Stomach smooth muscle (tissue), 2 donors: Measurements from ENCODE around the gene FNDC3B.
A peak's percentile ranks its signal among the peaks of the same experiment; 100 is the strongest.

Source experiments
- H3K27ac ChIP-seq: one replicate; pipeline ENCODE4 v1.7.0; 2013; ENCODE audit warnings: mild to moderate bottlenecking, low read length, inconsistent platforms
- H3K27me3 ChIP-seq, 2 donors: one replicate each; pipeline ENCODE4 v1.7.0; 2013; ENCODE audit warnings: low read length in 2 of 2; ENCODE audit not compliant: insufficient read depth in 2 of 2, control insufficient read depth in 1 of 2
- H3K36me3 ChIP-seq, 2 donors: one replicate each; pipeline ENCODE4 v1.7.0; 2013; ENCODE audit warnings: low read length in 2 of 2; ENCODE audit not compliant: control insufficient read depth in 2 of 2, insufficient read depth in 2 of 2
- H3K4me1 ChIP-seq: one replicate; pipeline ENCODE4 v1.7.0; 2013; ENCODE audit warnings: low read length; ENCODE audit not compliant: control insufficient read depth, insufficient read depth
- H3K4me3 ChIP-seq, 2 donors: one replicate each; pipeline ENCODE4 v1.7.0; 2013; ENCODE audit warnings: low read length in 2 of 2
- H3K9ac ChIP-seq, 2 donors: one replicate each; pipeline ENCODE4 v1.7.0; 2013; ENCODE audit warnings: low read length in 2 of 2, mild to moderate bottlenecking in 1 of 2
- H3K9me3 ChIP-seq, 2 donors: one replicate each; pipeline ENCODE4 v1.7.0; 2013; ENCODE audit warnings: low read length in 2 of 2; ENCODE audit not compliant: control insufficient read depth in 2 of 2
- donor health status: healthy.
- donor health status: Pancreatic carcinoma.

Gene FNDC3B

DNA sequence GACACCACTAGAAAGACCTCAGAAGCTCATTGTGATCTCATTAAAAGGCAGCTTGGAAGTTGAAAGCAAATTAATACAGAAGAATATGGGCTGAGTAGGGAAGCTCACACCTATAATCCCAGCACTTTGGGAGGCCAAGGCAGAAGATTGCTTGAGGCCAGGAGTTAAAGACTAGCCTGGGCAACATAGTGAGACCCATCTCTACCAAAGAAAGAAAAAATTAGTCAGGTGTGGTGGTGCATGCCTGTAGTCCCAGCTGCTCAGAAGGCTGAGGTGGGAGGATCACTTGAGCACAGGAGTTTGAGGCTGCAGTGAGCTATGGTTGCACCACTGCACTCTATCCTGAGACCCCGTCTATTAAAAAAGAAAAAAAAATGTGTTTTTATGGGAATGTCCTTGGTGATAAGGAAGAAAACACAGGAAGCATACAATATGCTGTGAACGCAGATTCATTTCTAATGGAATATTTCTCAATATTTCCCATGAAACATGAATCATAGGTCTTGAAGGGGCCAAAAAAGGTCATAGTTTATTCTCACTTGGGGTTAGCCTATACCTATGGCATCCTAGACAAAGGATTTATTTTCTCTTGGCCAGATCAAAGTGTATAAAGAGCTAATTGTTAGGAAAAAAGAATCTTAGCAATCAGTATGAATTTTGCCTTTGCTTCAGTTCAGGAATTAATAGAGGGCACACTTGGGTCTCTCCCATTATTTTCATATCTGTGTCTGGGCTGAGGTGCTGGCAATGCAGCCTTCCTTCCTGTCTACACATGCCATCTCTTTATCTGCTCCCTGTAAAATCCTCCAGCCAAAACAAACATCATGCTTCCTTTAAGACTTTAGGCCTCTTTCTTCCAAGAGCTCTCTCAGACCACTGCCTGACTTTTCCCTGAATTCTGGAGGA lies 98.2 kb downstream of the FNDC3B start:
- Histone ChIP-seq H3K4me3 (no peak overlapping the region), H3K9me3 (no peaks in the 10 kb centered on the region), H3K36me3 (no peaks in the 10 kb centered on the region), H3K9ac (no peak overlapping the region), H3K27ac (no peak overlapping the region), H3K27me3 (no peaks in the 10 kb centered on the region), H3K4me1 (peaks cover 32% of the 10 kb centered on the region)

DNA sequence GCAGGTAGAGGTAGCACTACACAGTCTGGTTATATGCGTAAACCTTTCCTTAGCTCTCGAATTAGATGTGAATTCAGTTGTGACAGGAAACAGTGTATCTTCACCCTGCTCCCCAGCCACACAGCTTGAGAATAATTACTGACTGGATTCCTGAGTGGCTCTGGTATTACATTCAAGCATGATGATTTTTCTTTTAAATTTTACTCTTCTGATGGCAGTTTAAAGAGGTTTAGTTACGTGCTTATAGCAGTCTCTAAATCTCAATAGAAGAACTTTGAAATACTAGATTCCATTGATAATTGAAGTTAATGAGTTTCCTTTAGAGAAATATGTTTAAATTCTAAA lies 98.8 kb downstream of the FNDC3B start:
- no peaks in the 10 kb centered on the region for H3K27me3 ChIP-seq
- H3K27ac ChIP-seq, result no peak overlapping the region
- peaks cover 34% of the 10 kb centered on the region for H3K4me1 ChIP-seq
- H3K36me3 ChIP-seq, result no peaks in the 10 kb centered on the region
- no peaks in the 10 kb centered on the region for H3K9me3 ChIP-seq
- no peak overlapping the region for H3K4me3 ChIP-seq
- no peak overlapping the region for H3K9ac ChIP-seq

DNA sequence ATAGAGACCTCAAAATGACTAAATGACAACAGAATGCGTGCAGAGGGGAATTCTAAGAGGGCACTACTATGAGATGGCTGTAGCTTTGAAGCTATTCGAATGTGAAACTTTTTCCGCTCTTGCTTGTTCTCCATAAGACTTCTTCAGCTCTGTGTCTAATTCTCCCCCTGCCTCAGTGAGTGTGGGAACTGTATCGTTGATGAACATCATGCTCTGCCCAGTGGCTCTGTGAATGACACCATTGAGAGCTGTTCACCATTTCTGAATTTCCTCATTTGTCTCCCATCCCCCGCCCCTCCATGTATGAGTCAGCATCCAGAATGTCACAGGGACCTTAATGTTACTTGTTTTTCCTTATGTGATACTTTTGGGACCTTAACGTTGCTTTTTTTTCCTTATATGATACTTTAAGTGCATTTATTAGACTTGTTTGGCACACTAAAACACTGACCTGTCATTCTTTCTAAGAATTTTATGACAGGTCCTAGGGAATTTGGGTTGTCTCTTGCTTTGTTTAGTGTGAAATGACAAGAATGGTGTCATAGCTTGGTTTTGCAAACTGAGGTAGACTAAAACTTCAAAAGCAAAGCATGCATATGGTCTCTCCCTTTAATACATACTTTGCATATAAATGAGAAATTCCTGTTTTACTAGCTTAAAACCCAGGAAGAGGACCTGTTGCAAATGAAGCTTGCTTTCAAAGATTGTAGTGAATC lies 99.6 kb downstream of the FNDC3B start:
- H3K4me3 ChIP-seq, result no peak overlapping the region
- no peaks in the 10 kb centered on the region for H3K36me3 ChIP-seq
- peaks cover 34% of the 10 kb centered on the region for H3K4me1 ChIP-seq
- H3K27me3 ChIP-seq, result no peaks in the 10 kb centered on the region
- H3K9ac ChIP-seq, result no peak overlapping the region
- no peaks in the 10 kb centered on the region for H3K9me3 ChIP-seq
- H3K27ac ChIP-seq, result no peak overlapping the region

DNA sequence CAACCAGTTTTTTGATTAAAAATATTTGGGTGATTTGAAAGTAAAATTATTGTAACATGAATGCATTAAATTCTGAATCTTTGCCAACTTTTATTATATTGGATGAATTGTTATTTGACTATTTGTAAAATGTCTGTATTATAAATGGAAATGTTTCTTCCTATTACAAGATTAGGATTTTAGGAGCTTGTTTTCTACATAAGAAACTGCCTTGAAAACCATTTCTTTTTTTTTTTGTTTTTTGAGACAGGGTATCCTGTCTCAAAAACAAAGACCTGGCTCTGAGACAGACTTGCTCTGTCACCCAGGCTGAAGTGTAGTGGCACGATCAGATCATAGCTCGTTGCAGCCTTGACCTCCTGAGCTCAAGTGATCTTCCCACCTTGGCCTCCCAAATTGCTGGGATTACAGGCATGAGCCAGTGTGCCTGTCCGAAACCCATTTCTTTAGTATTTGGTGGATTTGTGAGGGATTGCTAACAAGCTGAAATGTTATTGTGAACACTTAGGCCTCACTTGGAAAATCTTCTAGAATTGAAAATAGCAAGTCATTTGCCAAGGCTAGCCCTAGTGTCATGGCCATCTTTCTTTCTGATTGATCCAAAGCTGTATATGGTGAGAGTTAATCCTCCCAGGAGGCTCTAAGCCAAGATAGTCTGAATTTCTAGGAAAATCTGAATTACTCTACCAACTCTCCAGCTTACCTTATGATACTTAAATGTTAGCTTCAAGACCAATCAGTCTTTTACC lies 100.3 kb downstream of the FNDC3B start:
- no peak overlapping the region for H3K4me3 ChIP-seq
- peaks cover 34% of the 10 kb centered on the region for H3K4me1 ChIP-seq
- peak overlapping the region in 1 of 2 donors; percentile 2 for H3K9ac ChIP-seq

DNA sequence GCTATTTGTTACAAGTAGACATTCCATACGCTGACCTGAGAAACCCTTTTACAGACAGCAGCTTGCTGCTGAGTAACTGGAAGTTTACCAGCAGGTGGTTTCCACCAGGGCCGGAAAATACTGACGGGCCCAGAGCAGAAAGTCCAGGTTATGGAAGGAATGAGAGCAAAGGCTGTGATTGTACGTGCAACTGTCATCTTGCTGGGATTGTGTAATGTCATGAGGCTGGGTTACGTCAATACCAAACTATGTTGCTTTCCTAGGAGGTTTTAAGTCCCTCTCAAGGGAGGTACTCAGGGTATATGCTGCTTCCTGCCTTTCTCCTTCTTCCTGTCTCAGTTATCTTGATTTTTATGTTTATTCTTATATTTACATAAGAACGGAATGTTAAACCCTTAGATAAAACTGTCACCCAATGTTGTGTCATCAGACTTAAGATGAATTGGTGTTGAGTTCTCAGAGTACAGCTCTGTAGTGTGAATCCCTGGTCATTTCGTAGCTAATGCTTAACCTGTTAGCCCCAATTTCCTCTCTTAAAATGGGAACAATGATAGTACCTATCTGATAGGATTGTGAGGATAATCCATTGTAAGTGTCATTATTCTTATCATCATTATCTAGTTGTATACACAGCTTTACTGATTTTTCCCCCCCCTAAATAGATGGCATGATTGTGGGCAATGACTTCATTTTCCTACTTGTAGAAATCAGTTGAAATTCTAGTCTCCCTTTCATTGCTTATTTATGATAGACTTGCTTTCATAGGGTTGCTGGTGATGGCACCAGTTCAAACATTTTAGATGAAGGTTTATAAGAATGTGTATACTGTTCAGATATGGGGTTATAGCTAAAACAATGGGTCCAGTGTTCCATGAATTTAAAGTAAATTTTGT lies 101.4 kb downstream of the FNDC3B start:
- no peaks in the 10 kb centered on the region for H3K27me3 ChIP-seq
- peaks cover 34% of the 10 kb centered on the region for H3K4me1 ChIP-seq
- H3K27ac ChIP-seq, result peak overlapping the region; percentile 13
- H3K36me3 ChIP-seq, result no peaks in the 10 kb centered on the region
- H3K4me3 ChIP-seq, result peak overlapping the region; percentile 6 to 44
- H3K9me3 ChIP-seq, result no peaks in the 10 kb centered on the region
- H3K9ac ChIP-seq, result peak overlapping the region in 1 of 2 donors; percentile 2

More for the DNA sequence above, 100.3 kb downstream of the FNDC3B start:
- no peaks in the 10 kb centered on the region for H3K27me3 ChIP-seq
- peak overlapping the region; percentile 13 for H3K27ac ChIP-seq
- H3K9me3 ChIP-seq, result no peaks in the 10 kb centered on the region
- H3K36me3 ChIP-seq, result no peaks in the 10 kb centered on the region

DNA sequence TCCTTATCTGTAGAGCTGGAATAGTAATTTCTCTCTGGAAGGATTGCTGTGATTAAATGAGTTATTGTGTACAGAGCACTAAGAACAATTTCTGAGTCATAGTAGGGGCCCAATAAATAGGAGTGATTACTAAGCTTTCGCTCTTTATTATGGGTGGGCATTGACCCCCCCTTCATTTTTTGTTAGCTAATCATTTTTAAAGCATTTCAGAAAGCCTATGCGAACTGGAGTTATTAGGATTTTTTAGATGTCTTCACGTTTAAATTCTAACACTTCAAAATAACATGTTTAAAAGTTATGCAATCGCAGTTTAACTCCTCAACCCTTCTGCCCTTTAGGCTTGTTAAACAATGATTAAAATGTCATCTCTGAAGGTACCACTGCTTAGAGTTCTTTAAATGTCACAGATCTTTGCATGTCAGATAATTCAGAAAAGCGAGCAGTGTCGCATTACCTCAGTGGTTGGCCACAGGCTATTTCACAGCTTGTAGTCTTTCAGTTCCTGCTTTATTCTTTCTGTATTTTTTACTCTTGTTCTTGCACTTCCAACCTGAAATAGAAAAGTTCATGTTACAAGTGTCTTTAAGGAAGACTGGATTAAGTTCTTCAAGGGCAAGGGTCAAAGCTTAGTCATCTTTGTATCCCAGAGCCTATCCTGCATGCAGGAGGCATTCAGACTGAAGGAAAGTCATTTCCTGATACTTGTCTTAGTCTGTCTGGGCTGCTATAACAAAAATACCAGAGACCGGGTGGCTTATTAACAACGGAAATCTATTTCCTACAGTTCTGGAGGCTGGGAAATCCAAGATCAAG lies 102.9 kb downstream of the FNDC3B start:
- no peaks in the 10 kb centered on the region for H3K9me3 ChIP-seq
- no peaks in the 10 kb centered on the region for H3K36me3 ChIP-seq
- no peaks in the 10 kb centered on the region for H3K27me3 ChIP-seq
- H3K4me3 ChIP-seq, result no peak overlapping the region
- H3K27ac ChIP-seq, result no peak overlapping the region
- no peak overlapping the region for H3K9ac ChIP-seq
- peaks cover 34% of the 10 kb centered on the region for H3K4me1 ChIP-seq

DNA sequence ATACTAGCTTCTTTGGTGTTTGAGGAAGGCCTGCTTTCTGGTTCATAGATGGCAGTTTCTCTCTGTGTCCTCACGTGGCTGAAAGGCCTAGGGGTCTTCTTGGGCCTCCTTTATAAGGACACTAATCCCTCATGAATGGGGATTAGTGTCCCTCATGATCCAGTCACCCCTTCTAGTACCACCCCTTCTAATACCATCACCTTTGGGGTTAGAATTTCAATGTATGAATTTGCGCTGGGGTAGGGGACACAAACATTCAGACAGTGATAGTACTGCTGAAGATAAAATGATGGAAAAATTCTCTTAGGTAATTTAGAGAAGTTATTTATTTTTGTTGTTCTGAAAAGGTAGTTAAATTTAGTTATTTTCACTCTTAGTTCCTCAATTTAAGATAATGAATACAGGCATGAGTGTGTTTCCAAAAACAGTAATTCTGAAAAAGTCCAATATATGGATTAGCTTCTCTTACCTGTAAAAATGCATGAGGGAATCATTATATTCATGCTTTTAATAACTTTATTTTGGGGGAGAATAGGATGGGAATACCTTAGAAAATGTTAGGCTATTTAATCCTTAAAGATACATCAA lies 103.6 kb downstream of the FNDC3B start:
- Histone ChIP-seq H3K36me3 (no peaks in the 10 kb centered on the region), H3K9ac (no peak overlapping the region), H3K27me3 (no peaks in the 10 kb centered on the region), H3K4me1 (peaks cover 29% of the 10 kb centered on the region), H3K27ac (no peak overlapping the region), H3K9me3 (no peaks in the 10 kb centered on the region), H3K4me3 (no peak overlapping the region)

DNA sequence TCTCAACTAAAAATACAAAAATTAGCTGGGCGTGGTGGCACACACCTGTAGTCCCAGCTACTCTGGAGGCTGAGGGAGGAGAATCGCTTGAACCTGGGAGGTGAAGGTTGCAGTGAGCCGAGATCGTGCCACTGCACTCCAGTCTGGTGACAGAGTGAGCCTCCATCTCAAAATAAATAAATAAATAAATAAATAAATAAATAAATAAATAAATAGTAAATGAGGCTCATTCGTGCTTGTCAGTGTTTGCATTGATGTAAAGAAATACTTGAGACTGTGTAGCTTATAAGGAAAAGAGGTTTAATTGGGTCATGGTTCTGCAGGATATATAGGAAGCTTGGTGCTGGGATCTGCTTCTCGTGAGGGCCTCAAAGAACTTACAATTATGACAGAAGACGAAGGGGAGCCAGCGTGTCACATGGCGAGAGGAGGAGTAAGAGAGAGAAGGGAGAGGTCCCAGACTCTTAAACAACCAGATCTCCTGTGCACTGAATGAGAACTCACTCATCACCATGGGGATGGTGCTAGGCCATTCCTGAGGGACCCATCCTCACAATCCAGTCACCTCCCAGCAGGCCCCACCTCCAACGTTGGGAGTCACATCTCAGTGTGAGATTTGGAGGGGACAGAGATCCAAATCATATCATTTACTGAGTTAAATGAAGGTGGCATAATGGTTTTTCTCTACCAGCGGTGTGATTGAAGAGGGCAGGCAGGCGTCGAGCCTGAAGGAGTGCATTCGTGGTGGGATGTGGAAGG lies 104.5 kb downstream of the FNDC3B start:
- Histone ChIP-seq H3K9ac (no peak overlapping the region), H3K27ac (no peak overlapping the region), H3K4me3 (no peak overlapping the region), H3K27me3 (no peaks in the 10 kb centered on the region), H3K4me1 (peaks cover 23% of the 10 kb centered on the region), H3K36me3 (no peaks in the 10 kb centered on the region), H3K9me3 (no peaks in the 10 kb centered on the region)

DNA sequence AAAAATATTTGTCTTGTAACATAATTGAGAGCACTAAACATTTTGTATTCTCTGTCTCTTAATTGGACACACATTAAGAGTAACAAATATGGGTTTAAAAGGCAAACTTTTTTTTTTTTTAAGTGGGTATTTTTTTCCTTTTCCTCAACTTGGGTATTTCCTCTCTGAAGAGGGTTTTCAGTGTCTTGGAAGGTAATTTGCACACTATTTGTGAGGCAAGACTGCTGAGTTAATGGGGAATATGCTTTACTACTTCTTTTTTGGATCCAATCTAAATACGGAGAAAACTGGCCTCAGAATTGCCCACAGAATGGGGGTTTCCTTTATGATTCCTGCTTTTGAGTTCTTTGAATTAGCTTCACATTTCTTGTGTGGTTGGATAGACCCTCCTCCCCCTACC lies 105.2 kb downstream of the FNDC3B start:
- Histone ChIP-seq H3K27me3 (no peaks in the 10 kb centered on the region), H3K9ac (no peak overlapping the region), H3K4me1 (peaks cover 21% of the 10 kb centered on the region), H3K4me3 (no peak overlapping the region), H3K9me3 (no peaks in the 10 kb centered on the region), H3K27ac (no peak overlapping the region), H3K36me3 (no peaks in the 10 kb centered on the region)
